ENCODE data around the gene TNFRSF13B. TPM values are rescaled to one million over a fixed set of nuclear protein-coding genes. Genes with fewer than 3 reads are reported as not detected.

Gene TNFRSF13B
- polyA plus RNA-seq, 1 of the 3 experiments (the other 2 are of a cell fraction) = not detected

GRCh38 chr17:16920628-16921020 is 51.3 kb downstream of the TNFRSF13B start:
- Histone ChIP-seq H3K36me3 (replicated peaks in 1 of 2; ENCODE audit: control insufficient read depth in 1 of 2, insufficient read depth in 2 of 2, low read length in 1 of 2) (no peaks in the 10 kb centered on the region), H3K4me2 (no peak overlapping the region), H3K27me3 (ENCODE audit: insufficient read depth) (peaks cover 3% of the 10 kb centered on the region; the same call in 1 of the 2 replicates), H3K9ac (no peak overlapping the region), H3K9me3 (no peaks in the 10 kb centered on the region), H4K20me1 (ENCODE audit: insufficient read depth) (no peaks in the 10 kb centered on the region), H3K27ac (ENCODE audit: low read depth in 2 of 2, low read length in 1 of 2) (no peak overlapping the region), H2AFZ (ENCODE audit: low read depth) (no peak overlapping the region), H3F3A (replicated peaks; ENCODE audit: insufficient read depth) (no peaks in the 10 kb centered on the region), H3K9me2 (no peaks in the 10 kb centered on the region), H3K4me1 (ENCODE audit: control insufficient read depth in 1 of 2, insufficient read depth in 2 of 2, low read depth in 1 of 2, low read length in 1 of 2) (no peaks in the 10 kb centered on the region), H3K79me2 (ENCODE audit: insufficient read depth) (no peaks in the 10 kb centered on the region), H3K4me3 (ENCODE audit: low read depth in 2 of 2, low read length in 1 of 2) (no peak overlapping the region)
- 76% methylated on average over 8 of the region's 8 CpGs for WGBS (ENCODE audit: low lambda C conversion rate)
- CTCF ChIA-PET = no interaction called here
- TF ChIP-seq USF1 (IDR thresholded peaks at IDR 0.05; ENCODE audit: borderline replicate concordance, low read depth) = no peak
- TF ChIP-seq MXI1 (IDR thresholded peaks at IDR 0.05; ENCODE audit: low read depth, low read length) = no peak
- TF ChIP-seq EZH2phosphoT487 (IDR thresholded peaks at IDR 0.05; ENCODE audit: borderline replicate concordance, low read depth) = no peak
- TF ChIP-seq ELF1 (IDR thresholded peaks at IDR 0.05) = no peak
- no peak for TF ChIP-seq FOSL2 (IDR thresholded peaks at IDR 0.05; ENCODE audit: borderline replicate concordance, low read depth)
- no peak for TF ChIP-seq CTCF (IDR thresholded peaks at IDR 0.05)
- no peak for TF ChIP-seq REST (IDR thresholded peaks at IDR 0.05; ENCODE audit: low read depth, low read length)
- no peak for TF ChIP-seq JUND (IDR thresholded peaks at IDR 0.05)
- TF ChIP-seq TEAD4 (IDR thresholded peaks at IDR 0.05; ENCODE audit: borderline replicate concordance, insufficient read depth) = no peak
- no peak for TF ChIP-seq YY1 (IDR thresholded peaks at IDR 0.05; ENCODE audit: low read depth)
- no peak for TF ChIP-seq CHD2 (IDR thresholded peaks at IDR 0.05; ENCODE audit: low read length, partially characterized antibody)
- TF ChIP-seq RCOR1 (IDR thresholded peaks at IDR 0.05; ENCODE audit: low read length) = no peak
- no peak for TF ChIP-seq SMC3 (IDR thresholded peaks at IDR 0.05; ENCODE audit: low read depth, low read length)
- no peak for TF ChIP-seq RAD21 (IDR thresholded peaks at IDR 0.05; ENCODE audit: low read length)
- TF ChIP-seq FOXJ3 (CRISPR knock-in tag; IDR thresholded peaks at IDR 0.05) = no peak
- TF ChIP-seq GATA2 (CRISPR knock-in tag; IDR thresholded peaks at IDR 0.05) = no peak
- no peak for TF ChIP-seq TCF12 (IDR thresholded peaks at IDR 0.05)
- no peak for DNase-seq
- POLR2A ChIA-PET = no interaction called here
